ENCODE measurements around the gene DIP2B.

DNA sequence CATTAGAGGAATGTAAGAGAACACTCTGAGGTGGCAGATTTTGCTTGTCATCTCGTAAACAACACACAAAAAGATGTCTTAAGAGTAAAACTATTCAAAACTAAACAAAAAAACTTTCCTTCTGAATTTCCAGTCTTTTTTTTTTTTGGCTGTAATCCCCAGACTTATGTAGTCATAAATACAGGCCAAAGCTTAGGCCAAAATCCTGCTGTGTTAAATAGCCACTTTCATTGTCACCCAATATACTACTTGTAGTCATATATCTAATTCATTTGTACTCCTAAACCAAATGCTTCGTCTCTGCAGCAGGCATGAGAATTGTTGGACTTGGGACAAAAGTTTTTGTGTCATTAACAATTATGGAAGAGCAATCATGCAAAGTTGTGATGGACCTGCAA, 155.6 kb downstream of the DIP2B start:
- no peak for TF ChIP-seq POLR2A (IDR thresholded peaks at IDR 0.05)
- TF ChIP-seq, protein P1, sequence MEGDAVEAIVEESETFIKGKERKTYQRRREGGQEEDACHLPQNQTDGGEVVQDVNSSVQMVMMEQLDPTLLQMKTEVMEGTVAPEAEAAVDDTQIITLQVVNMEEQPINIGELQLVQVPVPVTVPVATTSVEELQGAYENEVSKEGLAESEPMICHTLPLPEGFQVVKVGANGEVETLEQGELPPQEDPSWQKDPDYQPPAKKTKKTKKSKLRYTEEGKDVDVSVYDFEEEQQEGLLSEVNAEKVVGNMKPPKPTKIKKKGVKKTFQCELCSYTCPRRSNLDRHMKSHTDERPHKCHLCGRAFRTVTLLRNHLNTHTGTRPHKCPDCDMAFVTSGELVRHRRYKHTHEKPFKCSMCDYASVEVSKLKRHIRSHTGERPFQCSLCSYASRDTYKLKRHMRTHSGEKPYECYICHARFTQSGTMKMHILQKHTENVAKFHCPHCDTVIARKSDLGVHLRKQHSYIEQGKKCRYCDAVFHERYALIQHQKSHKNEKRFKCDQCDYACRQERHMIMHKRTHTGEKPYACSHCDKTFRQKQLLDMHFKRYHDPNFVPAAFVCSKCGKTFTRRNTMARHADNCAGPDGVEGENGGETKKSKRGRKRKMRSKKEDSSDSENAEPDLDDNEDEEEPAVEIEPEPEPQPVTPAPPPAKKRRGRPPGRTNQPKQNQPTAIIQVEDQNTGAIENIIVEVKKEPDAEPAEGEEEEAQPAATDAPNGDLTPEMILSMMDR (IDR thresholded peaks at IDR 0.05 in 8 of 11, conservative IDR thresholded peaks at IDR 0.05 in 3 of 11) = no peak

Measured in spleen (tissue), 7 donors.